Measurements from ENCODE around the gene TPP2. TPM values are rescaled to one million over a fixed set of nuclear protein-coding genes. Genes with fewer than 3 reads are reported as not detected.

TPP2 gene
- total RNA-seq, result 43.4 TPM
- long read RNA-seq, full-length matches to known transcripts, result 34 of 64 reads
- long read RNA-seq, partial matches to known transcripts, result 14 of 64 reads
- long read RNA-seq, other reads (novel, unspliced or antisense), result 16 of 64 reads

- TF ChIP-seq CTCF (IDR thresholded peaks at IDR 0.05), result no peak
- ATAC-seq, result peak; percentile 97
- intact Hi-C loops (cut with DNase I), result no loop called here
Observed at GRCh38 chr13:102596147-102597028, at the start of gene TPP2. TSS of gene TPP2 (plus strand) at chr13:102596986. CDS start at chr13:102597039, 53 bp downstream.

GRCh38 chr13:102548811-102549210, 48.0 kb upstream of the TPP2 start:
- Histone ChIP-seq H3K9me3 (no peaks in the 10 kb centered on the region), H3K27me3 (peaks cover 5% of the 10 kb centered on the region), H3K4me1 (no peaks in the 10 kb centered on the region), H3K36me3 (no peaks in the 10 kb centered on the region), H3K27ac (no peak overlapping the region), H3K4me3 (no peak overlapping the region)
- DNase-seq (no peak), ATAC-seq (no peak)
- no peak for TF ChIP-seq CTCF (IDR thresholded peaks at IDR 0.05)
- intact Hi-C loops (cut with DNase I), result no loop called here

More at GRCh38 chr13:102596147-102597028, at the start of gene TPP2:
- Histone ChIP-seq H3K27me3 (no peaks in the 10 kb centered on the region), H3K27ac (peak within 1 kb of the TSS; percentile 99), H3K4me3 (peak within 1 kb of the TSS; percentile 94), H3K36me3 (no peaks in the 10 kb centered on the region), H3K4me1 (peaks cover 45% of the 10 kb centered on the region), H3K9me3 (no peaks in the 10 kb centered on the region)
- peak; percentile 100 for DNase-seq

GRCh38 chr13:102550507-102550906, 46.3 kb upstream of the TPP2 start:
- Histone ChIP-seq H3K36me3 (no peaks in the 10 kb centered on the region), H3K4me1 (no peaks in the 10 kb centered on the region), H3K27me3 (peaks cover 5% of the 10 kb centered on the region), H3K9me3 (no peaks in the 10 kb centered on the region), H3K4me3 (no peak overlapping the region), H3K27ac (no peak overlapping the region)
- ATAC-seq (no peak), DNase-seq (no peak)
- intact Hi-C loops (cut with DNase I), result no loop called here
- no peak for TF ChIP-seq CTCF (IDR thresholded peaks at IDR 0.05)

- no peaks in the 10 kb centered on the region for H3K9me3 ChIP-seq
- no peaks in the 10 kb centered on the region for H3K36me3 ChIP-seq
- TF ChIP-seq CTCF (IDR thresholded peaks at IDR 0.05), result peak; percentile 51
- no peaks in the 10 kb centered on the region for H3K27me3 ChIP-seq
- H3K4me1 ChIP-seq, result no peaks in the 10 kb centered on the region
- no peak overlapping the region for H3K27ac ChIP-seq
- H3K4me3 ChIP-seq, result no peak overlapping the region
- ATAC-seq (no peak), DNase-seq (no peak)
- intact Hi-C loops (cut with DNase I), result no loop called here
Observed at GRCh38 chr13:102555914-102556553, 40.8 kb upstream of the TPP2 start.

GRCh38 chr13:102556806-102557205, 40.0 kb upstream of the TPP2 start:
- Histone ChIP-seq H3K36me3 (no peaks in the 10 kb centered on the region), H3K4me1 (no peaks in the 10 kb centered on the region), H3K9me3 (no peaks in the 10 kb centered on the region), H3K27me3 (no peaks in the 10 kb centered on the region), H3K4me3 (no peak overlapping the region), H3K27ac (no peak overlapping the region)
- TF ChIP-seq CTCF (IDR thresholded peaks at IDR 0.05), result no peak
- DNase-seq (no peak), ATAC-seq (no peak)
- intact Hi-C loops (cut with DNase I), result no loop called here

Measured in upper lobe of right lung (tissue), 1 donor.